OCI-LY7 (cell line): ENCODE measurements around the gene ADCK2. TPM values are rescaled to one million over a fixed set of nuclear protein-coding genes. Genes with fewer than 3 reads are reported as not detected.
A peak's percentile ranks its signal among the peaks of the same experiment; 100 is the strongest.

ENCODE experiments used
- BruUV-seq: library from RNA; stranded (reverse); fragments of 400-500 nt; replicated peaks from 2 replicates; lab custom pipeline; 2021; lab: Mats Ljungman, UMichigan
- CTCF ChIA-PET: fragments of 300-600 bp; sonication (Branson Sonifier 250); formaldehyde crosslinking; loops from one replicate; lab custom pipeline; 2022; ENCODE audit warnings: antibody characterized with exemption; ENCODE audit not compliant: unreplicated experiment; lab: Charles Lee
- POLR2A ChIA-PET: fragments of 300-600 bp; sonication (Branson Sonifier 250); formaldehyde crosslinking; loops from one replicate; lab custom pipeline; 2022; ENCODE audit warnings: antibody characterized with exemption; lab: Charles Lee
- DNase-seq: peaks from one replicate; pipeline ENCODE4 v3.0.0-alpha.2; 2015; ENCODE audit warnings: low spot score
- H2AFZ ChIP-seq: fragments of 200-600 bp; sonication (generic), shearing (Covaris generic); 2 replicates; pipeline ENCODE4 v1.6.1; 2014; ENCODE audit warnings: mild to moderate bottlenecking, antibody characterized with exemption, low read length, moderate library complexity
- H3K27ac ChIP-seq: fragments of 200-600 bp; sonication (generic); 2 replicates; pipeline ENCODE4 v1.5.1; 2014; ENCODE audit warnings: mixed run types, low read depth, mild to moderate bottlenecking, moderate library complexity, low read length, inconsistent platforms; ENCODE audit not compliant: poor library complexity, severe bottlenecking
- H3K36me3 ChIP-seq: fragments of 200-600 bp; sonication (generic); 2 replicates; pipeline ENCODE4 v1.6.1; 2014; ENCODE audit warnings: mild to moderate bottlenecking, antibody characterized with exemption, low read length, moderate library complexity, mixed read lengths; ENCODE audit not compliant: insufficient read depth
- H3K4me1 ChIP-seq: fragments of 200-600 bp; sonication (generic); 2 replicates; pipeline ENCODE4 v1.5.1; 2014; ENCODE audit warnings: mild to moderate bottlenecking, low read length; ENCODE audit not compliant: insufficient read depth, poor library complexity, severe bottlenecking
- H3K4me2 ChIP-seq: fragments of 200-600 bp; sonication (generic); 2 replicates; pipeline ENCODE4 v1.6.1; 2014; ENCODE audit warnings: mild to moderate bottlenecking, low read length
- H3K4me3 ChIP-seq: fragments of 200-600 bp; sonication (generic); 2 replicates; pipeline ENCODE4 v1.5.1; 2014; ENCODE audit warnings: mild to moderate bottlenecking, low read depth, low read length; ENCODE audit not compliant: poor library complexity, severe bottlenecking
- H3K79me2 ChIP-seq: fragments of 200-600 bp; sonication (generic); 2 replicates; pipeline ENCODE4 v1.6.1; 2016; ENCODE audit warnings: low read depth, mild to moderate bottlenecking, low read length, moderate library complexity, mixed read lengths; ENCODE audit not compliant: insufficient read depth
- H3K9me2 ChIP-seq: fragments of 200-600 bp; sonication (generic); 2 replicates; pipeline ENCODE4 v1.6.1; 2016; ENCODE audit warnings: mild to moderate bottlenecking, low read length, mixed read lengths; ENCODE audit not compliant: insufficient read depth
- H3K9me3 ChIP-seq: fragments of 200-600 bp; sonication (generic); 2 replicates; pipeline ENCODE4 v1.6.1; 2014; ENCODE audit warnings: mild to moderate bottlenecking, mixed run types, low read length, mixed read lengths
- H4K20me1 ChIP-seq: fragments of 200-600 bp; sonication (generic); 2 replicates; pipeline ENCODE4 v1.6.1; 2014; ENCODE audit warnings: mild to moderate bottlenecking, antibody characterized with exemption, low read length, moderate library complexity, mixed read lengths; ENCODE audit not compliant: insufficient read depth
- EZH2phosphoT487 ChIP-seq: fragments of 200-600 bp; sonication (generic); IDR thresholded peaks from 2 replicates; pipeline ENCODE4 v1.6.1; 2018; ENCODE audit warnings: low read depth, borderline replicate concordance, mild to moderate bottlenecking, mixed run types, antibody characterized with exemption, low read length, moderate library complexity, mixed read lengths
- intact Hi-C: fragments of 100-400 bp; cut with micrococcal nuclease; formaldehyde crosslinking; loops from one replicate; pipeline ENCODE4 v1.10.0; 2022; ENCODE audit not compliant: unreplicated experiment
- total RNA-seq, 2 experiments: library from RNA; depleted of rRNA in 1 of 2; stranded (reverse); fragments of >200 nt in 1 of 2; shearing (Covaris generic) in 1 of 2; gene quantifications; 2 replicates each; pipeline ENCODE4 v1.2.3, GENCODE V29; 2014 to 2022
- TF ChIP-seq, protein P1 (sequence below): fragments of 200-600 bp; sonication (generic); conservative IDR thresholded peaks from 2 replicates; pipeline ENCODE4 v1.5.1; 2014; ENCODE audit warnings: mild to moderate bottlenecking, antibody characterized with exemption, low read length, moderate library complexity, mixed read lengths

Gene ADCK2
- total RNA-seq, 2 experiments from 2014 or later: 45.8 to 60.2 TPM

DNA sequence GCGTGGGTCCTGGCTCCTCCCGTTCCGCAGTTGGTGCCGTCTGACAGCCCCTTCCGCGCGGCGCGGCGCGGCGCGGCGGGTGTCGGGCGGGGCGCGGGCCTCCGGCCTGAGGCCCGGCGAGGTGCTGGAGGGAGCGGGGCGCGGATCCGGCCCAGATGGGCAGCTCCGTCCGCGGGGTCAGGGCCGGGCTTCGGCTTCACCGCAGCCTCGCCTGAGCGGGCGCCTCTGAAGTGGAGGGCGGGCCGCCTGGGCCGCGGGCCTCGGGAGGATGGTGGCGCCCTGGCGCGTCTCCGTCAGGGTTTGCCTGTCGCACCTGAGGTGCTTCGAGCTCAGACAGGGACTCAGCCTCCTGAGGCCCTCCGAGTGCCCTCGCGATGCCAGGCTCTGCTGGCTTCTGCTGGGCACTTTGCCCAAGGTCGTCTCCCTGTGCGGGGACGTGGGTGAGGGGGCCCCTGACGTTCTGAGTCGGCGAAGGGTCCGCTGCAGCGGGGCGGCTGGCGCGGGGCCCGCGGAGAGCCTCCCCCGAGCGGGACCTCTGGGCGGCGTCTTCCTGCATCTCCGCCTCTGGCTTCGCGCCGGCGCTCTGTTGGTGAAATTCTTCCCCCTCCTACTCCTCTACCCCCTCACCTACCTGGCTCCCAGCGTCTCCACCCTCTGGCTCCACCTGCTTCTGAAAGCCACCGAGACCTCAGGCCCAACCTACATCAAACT is 473 bp downstream of the ADCK2 start:
- Histone ChIP-seq H4K20me1 (no peaks in the 10 kb centered on the region), H3K36me3 (peaks cover 17% of the 10 kb centered on the region), H3K9me3 (no peaks in the 10 kb centered on the region), H2AFZ (peak overlapping the region; percentile 47; the same call in 1 of the 2 replicates), H3K27ac (peak overlapping the region; percentile 98), H3K4me2 (peak overlapping the region; percentile 100), H3K4me1 (peaks cover 63% of the 10 kb centered on the region), H3K9me2 (no peaks in the 10 kb centered on the region), H3K79me2 (peaks cover 37% of the 10 kb centered on the region), H3K4me3 (peak overlapping the region; percentile 81)
- TF ChIP-seq EZH2phosphoT487: no peak
- TF ChIP-seq, protein P1, sequence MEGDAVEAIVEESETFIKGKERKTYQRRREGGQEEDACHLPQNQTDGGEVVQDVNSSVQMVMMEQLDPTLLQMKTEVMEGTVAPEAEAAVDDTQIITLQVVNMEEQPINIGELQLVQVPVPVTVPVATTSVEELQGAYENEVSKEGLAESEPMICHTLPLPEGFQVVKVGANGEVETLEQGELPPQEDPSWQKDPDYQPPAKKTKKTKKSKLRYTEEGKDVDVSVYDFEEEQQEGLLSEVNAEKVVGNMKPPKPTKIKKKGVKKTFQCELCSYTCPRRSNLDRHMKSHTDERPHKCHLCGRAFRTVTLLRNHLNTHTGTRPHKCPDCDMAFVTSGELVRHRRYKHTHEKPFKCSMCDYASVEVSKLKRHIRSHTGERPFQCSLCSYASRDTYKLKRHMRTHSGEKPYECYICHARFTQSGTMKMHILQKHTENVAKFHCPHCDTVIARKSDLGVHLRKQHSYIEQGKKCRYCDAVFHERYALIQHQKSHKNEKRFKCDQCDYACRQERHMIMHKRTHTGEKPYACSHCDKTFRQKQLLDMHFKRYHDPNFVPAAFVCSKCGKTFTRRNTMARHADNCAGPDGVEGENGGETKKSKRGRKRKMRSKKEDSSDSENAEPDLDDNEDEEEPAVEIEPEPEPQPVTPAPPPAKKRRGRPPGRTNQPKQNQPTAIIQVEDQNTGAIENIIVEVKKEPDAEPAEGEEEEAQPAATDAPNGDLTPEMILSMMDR: peak; percentile 29; the same call in 1 of the 2 replicates
- peak; percentile 69 for DNase-seq
- intact Hi-C loops: loop anchor here (5.0 to 10.0 kb wide), 3 partner anchors 281 to 1318 kb away; partner anchors contain the start of gene LUC7L2
- BruUV-seq: no TSS peak
- POLR2A ChIA-PET: interaction anchor here (0.5 to 3.6 kb wide), 5 partner anchors 10 to 1037 kb away, joined by 3 to 10 read pairs (median 4); partner anchors contain the start of gene NDUFB2
- CTCF ChIA-PET: no interaction called here

DNA sequence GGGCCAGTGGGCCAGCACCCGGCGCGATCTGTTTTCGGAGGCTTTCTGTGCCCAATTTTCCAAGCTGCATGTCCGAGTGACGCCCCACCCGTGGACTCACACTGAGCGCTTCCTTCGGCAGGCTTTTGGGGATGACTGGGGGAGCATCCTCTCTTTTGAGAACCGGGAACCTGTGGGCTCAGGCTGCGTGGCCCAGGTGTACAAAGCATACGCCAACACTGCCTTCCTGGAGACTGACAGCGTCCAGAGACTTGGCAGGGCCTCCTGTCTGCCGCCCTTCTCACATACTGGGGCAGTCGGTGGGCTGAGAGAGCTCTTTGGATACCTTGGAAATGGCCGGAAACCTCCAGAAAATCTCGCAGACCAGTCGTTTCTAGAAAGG is 1.0 kb downstream of the ADCK2 start:
- Histone ChIP-seq H2AFZ (peak overlapping the region; percentile 47; the same call in 1 of the 2 replicates), H3K4me3 (peak overlapping the region; percentile 81), H3K4me2 (peak overlapping the region; percentile 100), H3K9me3 (no peaks in the 10 kb centered on the region), H3K79me2 (peaks cover 39% of the 10 kb centered on the region), H3K4me1 (peaks cover 63% of the 10 kb centered on the region), H3K36me3 (peaks cover 22% of the 10 kb centered on the region), H3K9me2 (no peaks in the 10 kb centered on the region), H3K27ac (peak overlapping the region; percentile 98), H4K20me1 (no peaks in the 10 kb centered on the region)
- intact Hi-C loops: loop anchor here (1.0 to 10.0 kb wide), 7 partner anchors 23 to 1319 kb away; partner anchors contain the start of genes BRAF, LUC7L2, MRPS33 and NDUFB2
- peak; percentile 36 for DNase-seq
- BruUV-seq: TSS peak; percentile 54
- TF ChIP-seq, protein P1: no peak
- TF ChIP-seq EZH2phosphoT487: no peak
- CTCF ChIA-PET: no interaction called here
- POLR2A ChIA-PET: interaction anchor here (0.5 to 4.5 kb wide), 6 partner anchors 10 to 1418 kb away, joined by 3 to 26 read pairs (median 6); partner anchors contain the start of gene NDUFB2
